Measurements from ENCODE around the gene SLC46A2.

- TF ChIP-seq CTCF (IDR thresholded peaks at IDR 0.05) = no peak
- TF ChIP-seq POLR2A (IDR thresholded peaks at IDR 0.05) = no peak
- TF ChIP-seq EP300 (IDR thresholded peaks at IDR 0.05) = no peak
Measured at GRCh38 chr9:112873773-112874405, 16.8 kb downstream of the SLC46A2 start.

Data from tibial nerve (tissue), 4 donors.